ENCODE results near the gene BTBD17. TPM values are rescaled to one million over a fixed set of nuclear protein-coding genes. Genes with fewer than 3 reads are reported as not detected.
"Not testable (repeated sequence)": the region's sequence is repeated elsewhere in the genome, so short reads cannot be mapped to it uniquely, and the experiment has no call there.

BTBD17 gene
- not detected for total RNA-seq
- under 1 TPM in 1 of 4 donors, not detected in 3; 0.09 TPM for polyA plus RNA-seq

- H3K27me3 ChIP-seq (ENCODE audit: control insufficient read depth, insufficient read depth, low read length) = peaks cover 8% of the 10 kb centered on the region
- H3K27ac ChIP-seq (ENCODE audit: insufficient read depth, low read length, poor library complexity, severe bottlenecking) = no peak within 1 kb of the TSS
- peak; percentile 18 to 36 (median 28) for DNase-seq
- no peaks in the 10 kb centered on the region for H3K9me3 ChIP-seq (ENCODE audit: control insufficient read depth in 2 of 2, low read length in 2 of 2)
- peaks cover 0 to 1% (median 0%) of the 10 kb centered on the region in 7 donors for H3K9me3 Mint-ChIP-seq
- peak in 1 of 2 donors; percentile 38 for ATAC-seq (ENCODE audit: low read depth in 2 of 2)
- H3K27ac Mint-ChIP-seq = no peak within 1 kb of the TSS
- no peaks in the 10 kb centered on the region for H3K36me3 Mint-ChIP-seq
- peaks cover 33% of the 10 kb centered on the region for H3K27me3 Mint-ChIP-seq
- no peaks in the 10 kb centered on the region for H3K36me3 ChIP-seq (ENCODE audit: control insufficient read depth, insufficient read depth, low read length)
- peaks cover 0 to 9% (median 4%) of the 10 kb centered on the region in 4 donors for H3K4me1 Mint-ChIP-seq
- H3K4me3 ChIP-seq (ENCODE audit: low read depth, low read length) = no peak within 1 kb of the TSS
- peaks cover 7% of the 10 kb centered on the region for H3K4me1 ChIP-seq (ENCODE audit: control insufficient read depth, insufficient read depth, low read length, poor library complexity, severe bottlenecking)
- peak within 1 kb of the TSS in 1 of 4 donors; percentile 31 for H3K4me3 Mint-ChIP-seq
Observed at GRCh38 chr17:74361230-74362068, at the start of gene BTBD17. BTBD17 (minus strand) TSS chr17:74361868; CDS start chr17:74361819, 49 bp downstream.

GRCh38 chr17:74410001-74410443 lies 48.4 kb upstream of the BTBD17 start:
- H3K36me3 Mint-ChIP-seq = no peaks in the 10 kb centered on the region
- no peak overlapping the region for H3K27ac ChIP-seq (ENCODE audit: insufficient read depth, low read length, poor library complexity, severe bottlenecking)
- H3K4me1 Mint-ChIP-seq = no peaks in the 10 kb centered on the region
- H3K4me1 ChIP-seq (ENCODE audit: control insufficient read depth, insufficient read depth, low read length, poor library complexity, severe bottlenecking) = no peaks in the 10 kb centered on the region
- H3K27me3 Mint-ChIP-seq = peaks cover 18% of the 10 kb centered on the region
- no peak overlapping the region for H3K4me3 ChIP-seq (ENCODE audit: low read depth, low read length)
- H3K27me3 ChIP-seq (ENCODE audit: control insufficient read depth, insufficient read depth, low read length) = no peaks in the 10 kb centered on the region
- no peak for DNase-seq
- H3K27ac Mint-ChIP-seq = no peak overlapping the region
- no peak for ATAC-seq (ENCODE audit: low read depth in 2 of 2)
- no peaks in the 10 kb centered on the region for H3K9me3 ChIP-seq (ENCODE audit: control insufficient read depth in 2 of 2, low read length in 2 of 2)
- H3K4me3 Mint-ChIP-seq = no peak overlapping the region
- no peaks in the 10 kb centered on the region for H3K9me3 Mint-ChIP-seq
- no peaks in the 10 kb centered on the region for H3K36me3 ChIP-seq (ENCODE audit: control insufficient read depth, insufficient read depth, low read length)

GRCh38 chr17:74408815-74409214 lies 47.1 kb upstream of the BTBD17 start:
- no peak overlapping the region for H3K27ac ChIP-seq (ENCODE audit: insufficient read depth, low read length, poor library complexity, severe bottlenecking)
- H3K4me1 Mint-ChIP-seq = no peaks in the 10 kb centered on the region
- H3K4me1 ChIP-seq (ENCODE audit: control insufficient read depth, insufficient read depth, low read length, poor library complexity, severe bottlenecking) = no peaks in the 10 kb centered on the region
- H3K4me3 ChIP-seq (ENCODE audit: low read depth, low read length) = no peak overlapping the region
- H3K36me3 Mint-ChIP-seq = no peaks in the 10 kb centered on the region
- no peak overlapping the region for H3K4me3 Mint-ChIP-seq
- H3K9me3 ChIP-seq (ENCODE audit: control insufficient read depth in 2 of 2, low read length in 2 of 2) = no peaks in the 10 kb centered on the region
- DNase-seq (no peak), ATAC-seq (ENCODE audit: low read depth in 2 of 2) (no peak)
- no peaks in the 10 kb centered on the region for H3K9me3 Mint-ChIP-seq
- H3K27ac Mint-ChIP-seq = no peak overlapping the region
- peaks cover 18% of the 10 kb centered on the region for H3K27me3 Mint-ChIP-seq
- H3K27me3 ChIP-seq (ENCODE audit: control insufficient read depth, insufficient read depth, low read length) = no peaks in the 10 kb centered on the region
- H3K36me3 ChIP-seq (ENCODE audit: control insufficient read depth, insufficient read depth, low read length) = no peaks in the 10 kb centered on the region

- Mint-ChIP-seq H3K4me3 (no peak overlapping the region), H3K9me3 (no peaks in the 10 kb centered on the region), H3K36me3 (no peaks in the 10 kb centered on the region), H3K27ac (no peak overlapping the region), H3K27me3 (peaks cover 18% of the 10 kb centered on the region), H3K4me1 (no peaks in the 10 kb centered on the region)
- Histone ChIP-seq H3K4me3 (ENCODE audit: low read depth, low read length) (no peak overlapping the region), H3K36me3 (ENCODE audit: control insufficient read depth, insufficient read depth, low read length) (no peaks in the 10 kb centered on the region), H3K9me3 (ENCODE audit: control insufficient read depth in 2 of 2, low read length in 2 of 2) (no peaks in the 10 kb centered on the region), H3K27me3 (ENCODE audit: control insufficient read depth, insufficient read depth, low read length) (no peaks in the 10 kb centered on the region), H3K4me1 (ENCODE audit: control insufficient read depth, insufficient read depth, low read length, poor library complexity, severe bottlenecking) (no peaks in the 10 kb centered on the region), H3K27ac (ENCODE audit: insufficient read depth, low read length, poor library complexity, severe bottlenecking) (no peak overlapping the region)
- DNase-seq (no peak), ATAC-seq (ENCODE audit: low read depth in 2 of 2) (no peak)
Observed at GRCh38 chr17:74408262-74408661, 46.6 kb upstream of the BTBD17 start.

GRCh38 chr17:74407384-74407783 lies 45.7 kb upstream of the BTBD17 start:
- no peaks in the 10 kb centered on the region for H3K4me1 Mint-ChIP-seq
- no peaks in the 10 kb centered on the region for H3K36me3 Mint-ChIP-seq
- no peak overlapping the region for H3K27ac ChIP-seq (ENCODE audit: insufficient read depth, low read length, poor library complexity, severe bottlenecking)
- no peaks in the 10 kb centered on the region for H3K27me3 ChIP-seq (ENCODE audit: control insufficient read depth, insufficient read depth, low read length)
- peaks cover 18% of the 10 kb centered on the region for H3K27me3 Mint-ChIP-seq
- H3K4me1 ChIP-seq (ENCODE audit: control insufficient read depth, insufficient read depth, low read length, poor library complexity, severe bottlenecking) = no peaks in the 10 kb centered on the region
- no peak overlapping the region for H3K27ac Mint-ChIP-seq
- H3K4me3 Mint-ChIP-seq = no peak overlapping the region
- H3K9me3 Mint-ChIP-seq = no peaks in the 10 kb centered on the region
- no peak for ATAC-seq (ENCODE audit: low read depth in 2 of 2)
- H3K9me3 ChIP-seq (ENCODE audit: control insufficient read depth in 2 of 2, low read length in 2 of 2) = no peaks in the 10 kb centered on the region
- H3K4me3 ChIP-seq (ENCODE audit: low read depth, low read length) = no peak overlapping the region
- no peak for DNase-seq
- no peaks in the 10 kb centered on the region for H3K36me3 ChIP-seq (ENCODE audit: control insufficient read depth, insufficient read depth, low read length)

GRCh38 chr17:74405311-74405710 lies 43.6 kb upstream of the BTBD17 start:
- not testable (repeated sequence) for DNase-seq; H3K27ac ChIP-seq (ENCODE audit: insufficient read depth, low read length, poor library complexity, severe bottlenecking); H3K9me3 ChIP-seq (ENCODE audit: control insufficient read depth in 2 of 2, low read length in 2 of 2); H3K4me1 ChIP-seq (ENCODE audit: control insufficient read depth, insufficient read depth, low read length, poor library complexity, severe bottlenecking); H3K27me3 ChIP-seq (ENCODE audit: control insufficient read depth, insufficient read depth, low read length); H3K36me3 Mint-ChIP-seq; H3K4me3 ChIP-seq (ENCODE audit: low read depth, low read length); H3K36me3 ChIP-seq (ENCODE audit: control insufficient read depth, insufficient read depth, low read length); H3K4me1 Mint-ChIP-seq; H3K27ac Mint-ChIP-seq; ATAC-seq (ENCODE audit: low read depth in 2 of 2); H3K4me3 Mint-ChIP-seq; H3K9me3 Mint-ChIP-seq
- H3K27me3 Mint-ChIP-seq = peaks cover 18% of the 10 kb centered on the region

- Mint-ChIP-seq H3K36me3 (no peaks in the 10 kb centered on the region), H3K9me3 (no peaks in the 10 kb centered on the region), H3K27ac (no peak overlapping the region), H3K27me3 (peaks cover 18% of the 10 kb centered on the region), H3K4me1 (no peaks in the 10 kb centered on the region), H3K4me3 (no peak overlapping the region)
- H3K27ac ChIP-seq (ENCODE audit: insufficient read depth, low read length, poor library complexity, severe bottlenecking) = no peak overlapping the region
- no peak overlapping the region for H3K4me3 ChIP-seq (ENCODE audit: low read depth, low read length)
- no peak for DNase-seq
- no peaks in the 10 kb centered on the region for H3K4me1 ChIP-seq (ENCODE audit: control insufficient read depth, insufficient read depth, low read length, poor library complexity, severe bottlenecking)
- no peaks in the 10 kb centered on the region for H3K36me3 ChIP-seq (ENCODE audit: control insufficient read depth, insufficient read depth, low read length)
- no peaks in the 10 kb centered on the region for H3K9me3 ChIP-seq (ENCODE audit: control insufficient read depth in 2 of 2, low read length in 2 of 2)
- no peaks in the 10 kb centered on the region for H3K27me3 ChIP-seq (ENCODE audit: control insufficient read depth, insufficient read depth, low read length)
- no peak for ATAC-seq (ENCODE audit: low read depth in 2 of 2)
Observed at GRCh38 chr17:74404789-74405188, 43.1 kb upstream of the BTBD17 start.

- DNase-seq (no peak), ATAC-seq (ENCODE audit: low read depth in 2 of 2) (no peak)
- no peak overlapping the region for H3K4me3 Mint-ChIP-seq
- no peak overlapping the region for H3K27ac Mint-ChIP-seq
- H3K4me1 Mint-ChIP-seq = no peaks in the 10 kb centered on the region
- no peaks in the 10 kb centered on the region for H3K9me3 Mint-ChIP-seq
- no peaks in the 10 kb centered on the region for H3K36me3 Mint-ChIP-seq
- Histone ChIP-seq H3K9me3 (ENCODE audit: control insufficient read depth in 2 of 2, low read length in 2 of 2) (no peaks in the 10 kb centered on the region), H3K27me3 (ENCODE audit: control insufficient read depth, insufficient read depth, low read length) (no peaks in the 10 kb centered on the region), H3K27ac (ENCODE audit: insufficient read depth, low read length, poor library complexity, severe bottlenecking) (no peak overlapping the region), H3K36me3 (ENCODE audit: control insufficient read depth, insufficient read depth, low read length) (no peaks in the 10 kb centered on the region), H3K4me1 (ENCODE audit: control insufficient read depth, insufficient read depth, low read length, poor library complexity, severe bottlenecking) (no peaks in the 10 kb centered on the region), H3K4me3 (ENCODE audit: low read depth, low read length) (no peak overlapping the region)
- H3K27me3 Mint-ChIP-seq = peaks cover 18% of the 10 kb centered on the region
Observed at GRCh38 chr17:74404218-74404617, 42.5 kb upstream of the BTBD17 start.
